Hepatocyte (in vitro differentiated cells): ENCODE results near the gene GRIK4. TPM values are rescaled to one million over a fixed set of nuclear protein-coding genes. Genes with fewer than 3 reads are reported as not detected.

Experiments
- DNase-seq: peaks from one replicate; pipeline ENCODE4 v3.0.0-alpha.2; 2016; ENCODE audit warnings: low spot score
- H2AFZ ChIP-seq: fragments of 200-600 bp; sonication (generic); 2 replicates; pipeline ENCODE4 v1.6.0; 2016; ENCODE audit warnings: antibody characterized with exemption, mild to moderate bottlenecking
- H3K27ac ChIP-seq: fragments of 200-600 bp; sonication (generic); 2 replicates; pipeline ENCODE4 v1.5.1; 2016; ENCODE audit warnings: mild to moderate bottlenecking
- H3K27me3 ChIP-seq: fragments of 200-600 bp; sonication (generic); 2 replicates; pipeline ENCODE4 v1.6.1; 2016
- H3K36me3 ChIP-seq: fragments of 200-600 bp; sonication (generic); replicated peaks from 2 replicates; pipeline ENCODE4 v1.5.1; 2016; ENCODE audit warnings: low read depth; ENCODE audit not compliant: insufficient read depth
- H3K4me1 ChIP-seq: fragments of 200-600 bp; sonication (generic); 2 replicates; pipeline ENCODE4 v1.5.1; 2016; ENCODE audit warnings: mild to moderate bottlenecking, moderate library complexity; ENCODE audit not compliant: insufficient read depth
- H3K4me2 ChIP-seq: fragments of 200-600 bp; sonication (generic); 2 replicates; pipeline ENCODE4 v1.6.0; 2016
- H3K4me3 ChIP-seq: fragments of 200-600 bp; sonication (generic); 2 replicates; pipeline ENCODE4 v1.5.1; 2016; ENCODE audit warnings: mild to moderate bottlenecking
- H3K79me2 ChIP-seq: fragments of 200-600 bp; sonication (generic); 2 replicates; pipeline ENCODE4 v1.6.0; 2017; ENCODE audit warnings: mild to moderate bottlenecking
- H3K9me2 ChIP-seq: fragments of 200-600 bp; sonication (generic); replicated peaks from 2 replicates; pipeline ENCODE4 v1.6.0; 2017; ENCODE audit warnings: mild to moderate bottlenecking; ENCODE audit not compliant: insufficient read depth
- H3K9me3 ChIP-seq: fragments of 200-600 bp; sonication (generic); 2 replicates; pipeline ENCODE4 v1.5.1; 2016; ENCODE audit warnings: low read depth, mild to moderate bottlenecking
- H4K20me1 ChIP-seq: fragments of 200-600 bp; sonication (generic); 2 replicates; pipeline ENCODE4 v1.6.0; 2016; ENCODE audit warnings: mild to moderate bottlenecking; ENCODE audit not compliant: insufficient read depth, poor library complexity, severe bottlenecking
- CTCF ChIP-seq: fragments of 200-600 bp; sonication (generic); IDR thresholded peaks from 2 replicates; pipeline ENCODE4 v1.5.1; 2016; ENCODE audit warnings: antibody characterized with exemption, mild to moderate bottlenecking; ENCODE audit not compliant: poor library complexity
- EZH2 ChIP-seq: fragments of 200-600 bp; sonication (generic); IDR thresholded peaks from 2 replicates; pipeline ENCODE4 v1.6.1; 2016; ENCODE audit warnings: antibody characterized with exemption, mild to moderate bottlenecking, borderline replicate concordance
- EZH2phosphoT487 ChIP-seq: fragments of 200-600 bp; sonication (generic); IDR thresholded peaks from one replicate; pipeline ENCODE4 v1.6.1; 2018; ENCODE audit warnings: antibody characterized with exemption, mild to moderate bottlenecking, low read depth, moderate library complexity; ENCODE audit not compliant: unreplicated experiment, severe bottlenecking
- WGBS: methylation state at CpG from one replicate; pipeline ENCODE4 v1.1.6; 2016; ENCODE audit warnings: low lambda C conversion rate; ENCODE audit errors: missing lambda C conversion rate; 5-methylcytosine and 5-hydroxymethylcytosine counted together
- polyA plus RNA-seq: library from polyadenylated mRNA; unstranded; fragments of >200 nt; fragmentation: Nextera tagmentation; extraction: Ambion mirVana; gene quantifications from 2 replicates; pipeline ENCODE4 v1.2.1, GENCODE V29; 2016
- total RNA-seq: library from RNA; depleted of rRNA; stranded (reverse); fragments of >200 nt; gene quantifications from 2 replicates; pipeline ENCODE4 v1.2.3, GENCODE V29; 2014

Gene GRIK4
- total and polyA plus RNA-seq, 2 experiments from 2014 or later: 1.5 to 2.3 TPM

- no peak overlapping the region for H3K27ac ChIP-seq
- H2AFZ ChIP-seq: no peak overlapping the region
- no peak overlapping the region for H3K4me3 ChIP-seq
- TF ChIP-seq EZH2: no peak
- no peak for TF ChIP-seq CTCF
- TF ChIP-seq EZH2phosphoT487: no peak
- H3K4me2 ChIP-seq: no peak overlapping the region
- H3K27me3 ChIP-seq: peaks cover 20% of the 10 kb centered on the region
- 92% methylated on average over 6 of the region's 6 CpGs for WGBS
- no peaks in the 10 kb centered on the region for H3K36me3 ChIP-seq
- no peaks in the 10 kb centered on the region for H3K9me2 ChIP-seq
- no peaks in the 10 kb centered on the region for H4K20me1 ChIP-seq
- no peaks in the 10 kb centered on the region for H3K79me2 ChIP-seq
- H3K4me1 ChIP-seq: no peaks in the 10 kb centered on the region
- DNase-seq: no peak
- H3K9me3 ChIP-seq: no peaks in the 10 kb centered on the region
These were observed 359.6 kb downstream of the GRIK4 start for GRCh38 chr11:120871194-120871593.

- H3K4me1 ChIP-seq: no peaks in the 10 kb centered on the region
- TF ChIP-seq EZH2phosphoT487 (no peak), EZH2 (no peak), CTCF (no peak)
- no peak for DNase-seq
- no peaks in the 10 kb centered on the region for H4K20me1 ChIP-seq
- H3K27me3 ChIP-seq: peaks cover 14% of the 10 kb centered on the region
- no peaks in the 10 kb centered on the region for H3K9me2 ChIP-seq
- H3K9me3 ChIP-seq: no peaks in the 10 kb centered on the region
- no peak overlapping the region for H3K4me2 ChIP-seq
- H3K27ac ChIP-seq: no peak overlapping the region
- H2AFZ ChIP-seq: no peak overlapping the region
- no peak overlapping the region for H3K4me3 ChIP-seq
- 48% methylated on average over 2 of the region's 2 CpGs for WGBS
- no peaks in the 10 kb centered on the region for H3K36me3 ChIP-seq
- H3K79me2 ChIP-seq: no peaks in the 10 kb centered on the region
These were observed 360.4 kb downstream of the GRIK4 start for GRCh38 chr11:120871924-120872323.

GRCh38 chr11:120873966-120874735, 362.6 kb downstream of the GRIK4 start:
- no peak for DNase-seq
- Histone ChIP-seq H3K4me1 (no peaks in the 10 kb centered on the region), H3K27me3 (no peaks in the 10 kb centered on the region), H3K9me2 (no peaks in the 10 kb centered on the region), H3K79me2 (no peaks in the 10 kb centered on the region), H4K20me1 (no peaks in the 10 kb centered on the region), H3K36me3 (no peaks in the 10 kb centered on the region), H2AFZ (no peak overlapping the region), H3K9me3 (no peaks in the 10 kb centered on the region), H3K27ac (no peak overlapping the region), H3K4me2 (no peak overlapping the region), H3K4me3 (no peak overlapping the region)
- TF ChIP-seq EZH2phosphoT487: no peak
- TF ChIP-seq EZH2: no peak
- TF ChIP-seq CTCF: no peak
- 98% methylated on average over 15 of the region's 15 CpGs for WGBS
